Measurements from ENCODE around the gene KCNJ4.
A peak's percentile ranks its signal among the peaks of the same experiment; 100 is the strongest.
"Not testable (repeated sequence)": the region's sequence is repeated elsewhere in the genome, so short reads cannot be mapped to it uniquely, and the experiment has no call there.

The KCNJ4 gene

GRCh38 chr22:38412435-38413084, 42.4 kb downstream of the KCNJ4 start:
- DNase-seq (ENCODE audit: low spot score): peak; percentile 76

GRCh38 chr22:38411016-38411415, 44.0 kb downstream of the KCNJ4 start:
- no peak for DNase-seq (ENCODE audit: low spot score)

- DNase-seq (ENCODE audit: low spot score): not testable (repeated sequence)
These were observed 45.1 kb downstream of the KCNJ4 start for GRCh38 chr22:38409916-38410315.

GRCh38 chr22:38406617-38407016, 48.4 kb downstream of the KCNJ4 start:
- DNase-seq (ENCODE audit: low spot score): peak; percentile 29

- DNase-seq (ENCODE audit: low spot score): no peak
These were observed 50.6 kb downstream of the KCNJ4 start for GRCh38 chr22:38404419-38404818.

GRCh38 chr22:38403812-38404211, 51.2 kb downstream of the KCNJ4 start:
- DNase-seq (ENCODE audit: low spot score): peak; percentile 6

GRCh38 chr22:38402204-38402603, 52.8 kb downstream of the KCNJ4 start:
- DNase-seq (ENCODE audit: low spot score): no peak

GRCh38 chr22:38401336-38402084, 53.5 kb downstream of the KCNJ4 start:
- DNase-seq (ENCODE audit: low spot score): peak; percentile 7

- DNase-seq (ENCODE audit: low spot score): not testable (repeated sequence)
These were observed 54.7 kb downstream of the KCNJ4 start for GRCh38 chr22:38400256-38400655.

- peak; percentile 94 for DNase-seq (ENCODE audit: low spot score)
These were observed 56.2 kb downstream of the KCNJ4 start for GRCh38 chr22:38398609-38399461.

- peak; percentile 62 for DNase-seq (ENCODE audit: low spot score)
These were observed 56.8 kb downstream of the KCNJ4 start for GRCh38 chr22:38398181-38398608.

- DNase-seq (ENCODE audit: low spot score): peak; percentile 41
These were observed 57.6 kb downstream of the KCNJ4 start for GRCh38 chr22:38397189-38398085.

GRCh38 chr22:38396440-38397069, 58.4 kb downstream of the KCNJ4 start:
- not testable (repeated sequence) for DNase-seq (ENCODE audit: low spot score)

GRCh38 chr22:38395944-38396343, 59.1 kb downstream of the KCNJ4 start:
- DNase-seq (ENCODE audit: low spot score): not testable (repeated sequence)

- not testable (repeated sequence) for DNase-seq (ENCODE audit: low spot score)
These were observed 59.9 kb downstream of the KCNJ4 start for GRCh38 chr22:38394929-38395624.

GRCh38 chr22:38389428-38389818, 65.6 kb downstream of the KCNJ4 start:
- DNase-seq (ENCODE audit: low spot score): not testable (repeated sequence)

GRCh38 chr22:38388506-38389427, 66.2 kb downstream of the KCNJ4 start:
- not testable (repeated sequence) for DNase-seq (ENCODE audit: low spot score)

- DNase-seq (ENCODE audit: low spot score): not testable (repeated sequence)
These were observed 68.1 kb downstream of the KCNJ4 start for GRCh38 chr22:38386918-38387317.

GRCh38 chr22:38383417-38383816, 71.6 kb downstream of the KCNJ4 start:
- no peak for DNase-seq (ENCODE audit: low spot score)

All from AG20443 (cell line).